ENCODE data around the gene TNNI3K.

TNNI3K gene

GRCh38 chr1:74587888-74588287 lies 352.7 kb downstream of the TNNI3K start:
- no peak for DNase-seq

GRCh38 chr1:74590288-74590687 lies 355.1 kb downstream of the TNNI3K start:
- DNase-seq, result no peak

GRCh38 chr1:74591949-74592348 lies 356.8 kb downstream of the TNNI3K start:
- DNase-seq, result no peak

- no peak for DNase-seq
These were observed 357.6 kb downstream of the TNNI3K start for GRCh38 chr1:74592580-74593355.
